Fibroblast of pulmonary artery (primary cell): ENCODE data around the gene DAZAP1.
"Not testable (repeated sequence)": the region's sequence is repeated elsewhere in the genome, so short reads cannot be mapped to it uniquely, and the experiment has no call there.

Experiments used
- DNase-seq: peaks from one replicate; pipeline ENCODE4 v3.0.0-alpha.2; 2010; ENCODE audit warnings: low read depth
- H3K4me3 ChIP-seq: replicated peaks from 2 replicates; pipeline ENCODE4 v1.5.1; 2011; ENCODE audit warnings: low read depth, mild to moderate bottlenecking, control low read depth, low read length, moderate library complexity
- CTCF ChIP-seq: IDR thresholded peaks from 2 replicates; pipeline ENCODE4 v1.5.1; 2011; ENCODE audit warnings: mild to moderate bottlenecking, control low read depth, low read length, inconsistent platforms; ENCODE audit errors: missing control alignments

The DAZAP1 gene

GRCh38 chr19:1437609-1438008, 30.2 kb downstream of the DAZAP1 start:
- peak overlapping the region; percentile 73 for H3K4me3 ChIP-seq
- no peak for TF ChIP-seq CTCF
- no peak for DNase-seq

- peak; percentile 97 for DNase-seq
- H3K4me3 ChIP-seq, result peak within 1 kb of the TSS; percentile 73
- peak; percentile 83 for TF ChIP-seq CTCF
Observed at GRCh38 chr19:1438035-1438932, 30.9 kb downstream of the DAZAP1 start, which contains the start of gene RPS15. TSS of gene RPS15 (plus strand) at chr19:1438396. CDS start at chr19:1438426, 30 bp downstream.

- no peak for DNase-seq
- TF ChIP-seq CTCF, result no peak
- H3K4me3 ChIP-seq, result peak overlapping the region; percentile 73
Observed at GRCh38 chr19:1438933-1439354, 31.6 kb downstream of the DAZAP1 start.

- H3K4me3 ChIP-seq, result peak overlapping the region; percentile 73
- DNase-seq, result not testable (repeated sequence)
Observed at GRCh38 chr19:1439525-1440417, 32.4 kb downstream of the DAZAP1 start.

GRCh38 chr19:1440418-1440801, 33.0 kb downstream of the DAZAP1 start:
- TF ChIP-seq CTCF, result no peak
- H3K4me3 ChIP-seq, result no peak overlapping the region
- no peak for DNase-seq

- no peak for DNase-seq
- no peak overlapping the region for H3K4me3 ChIP-seq
- TF ChIP-seq CTCF, result no peak
Observed at GRCh38 chr19:1441022-1441426, 33.6 kb downstream of the DAZAP1 start.
